PC-3 (cell line): ENCODE measurements around the gene KIF18B. TPM values are rescaled to one million over a fixed set of nuclear protein-coding genes. Genes with fewer than 3 reads are reported as not detected.
A peak's percentile ranks its signal among the peaks of the same experiment; 100 is the strongest.

Experiments
- ATAC-seq: fragments of 200-7000 bp; cut with Tn5 transposase; 2 replicates; pipeline ENCODE4 v1.9.1; 2020; ENCODE audit warnings: mild to moderate bottlenecking, moderate library complexity
- BruUV-seq: library from RNA; stranded (reverse); fragments of 400-500 nt; replicated peaks from 2 replicates; lab custom pipeline; 2021; lab: Mats Ljungman, UMichigan
- CTCF ChIA-PET: fragments of 300-600 bp; sonication (Branson Sonifier 250); formaldehyde crosslinking; loops from one replicate; lab custom pipeline; 2022; ENCODE audit warnings: antibody characterized with exemption; lab: Charles Lee
- POLR2A ChIA-PET: fragments of 300-600 bp; sonication (Branson Sonifier 250); formaldehyde crosslinking; loops from one replicate; lab custom pipeline; 2022; ENCODE audit warnings: antibody characterized with exemption; ENCODE audit not compliant: unreplicated experiment; lab: Charles Lee
- DNase-seq: peaks from one replicate; pipeline ENCODE4 v3.0.0-alpha.2; 2015
- H2AFZ ChIP-seq: fragments of 300-600 bp; sonication (generic); 2 replicates; pipeline ENCODE4 v1.6.0; 2016; ENCODE audit warnings: antibody characterized with exemption, low read length
- H3F3A ChIP-seq: fragments of 300-600 bp; sonication (generic); one replicate; pipeline ENCODE4 v1.6.0; 2017; ENCODE audit warnings: antibody characterized with exemption, low read length, control low read depth, mild to moderate bottlenecking; ENCODE audit not compliant: unreplicated experiment
- H3K27ac ChIP-seq: fragments of 300-600 bp; sonication (generic); 2 replicates; pipeline ENCODE4 v1.5.1; 2016; ENCODE audit warnings: mild to moderate bottlenecking, low read length
- H3K27me3 ChIP-seq: fragments of 300-600 bp; sonication (generic); 2 replicates; pipeline ENCODE4 v1.6.1; 2016; ENCODE audit warnings: low read length, mixed read lengths
- H3K36me3 ChIP-seq: fragments of 300-600 bp; sonication (generic); 2 replicates; pipeline ENCODE4 v1.6.1; 2016; ENCODE audit warnings: low read depth, mixed run types, low read length, mixed read lengths
- H3K4me1 ChIP-seq: fragments of 300-600 bp; sonication (generic); 2 replicates; pipeline ENCODE4 v1.5.1; 2016; ENCODE audit warnings: low read length; ENCODE audit not compliant: insufficient read depth
- H3K4me2 ChIP-seq: fragments of 300-600 bp; sonication (generic); 2 replicates; pipeline ENCODE4 v1.6.0; 2016; ENCODE audit warnings: low read length
- H3K4me3 ChIP-seq: fragments of 300-600 bp; sonication (generic); 2 replicates; pipeline ENCODE4 v1.5.1; 2016; ENCODE audit warnings: mild to moderate bottlenecking, low read length, mixed read lengths
- H3K79me2 ChIP-seq: fragments of 300-600 bp; sonication (generic); 2 replicates; pipeline ENCODE4 v1.6.1; 2017; ENCODE audit warnings: low read length, mixed read lengths
- H3K9ac ChIP-seq: fragments of 300-600 bp; sonication (generic); 2 replicates; pipeline ENCODE4 v1.6.0; 2016; ENCODE audit warnings: mild to moderate bottlenecking, low read length
- H3K9me2 ChIP-seq: fragments of 300-600 bp; sonication (generic); replicated peaks from 2 replicates; pipeline ENCODE4 v1.6.1; 2016; ENCODE audit warnings: mixed run types, low read length, mixed read lengths
- H3K9me3 ChIP-seq: fragments of 300-600 bp; sonication (generic); 2 replicates; pipeline ENCODE4 v1.6.1; 2016; ENCODE audit warnings: low read length, mixed read lengths
- H4K20me1 ChIP-seq: fragments of 300-600 bp; sonication (generic); 2 replicates; pipeline ENCODE4 v1.6.1; 2016; ENCODE audit warnings: low read length, mixed read lengths
- EZH2 ChIP-seq: fragments of 300-600 bp; sonication (generic); IDR thresholded peaks from one replicate; pipeline ENCODE4 v1.6.1; 2017; ENCODE audit warnings: antibody characterized with exemption, mild to moderate bottlenecking, low read length; ENCODE audit not compliant: unreplicated experiment
- EZH2phosphoT487 ChIP-seq: fragments of 300-600 bp; sonication (generic); IDR thresholded peaks from 2 replicates; pipeline ENCODE4 v1.6.1; 2018; ENCODE audit warnings: mild to moderate bottlenecking, antibody characterized with exemption, low read length, borderline replicate concordance
- intact Hi-C: fragments of 100-400 bp; cut with micrococcal nuclease; formaldehyde crosslinking; loops from 2 replicates; pipeline ENCODE4 v1.9.0; 2023
- total RNA-seq: library from RNA; depleted of rRNA; stranded (reverse); fragments of >200 nt; gene quantifications from 2 replicates; pipeline ENCODE4 v1.2.3, GENCODE V29; 2014
- TF ChIP-seq, protein P1 (sequence below): fragments of 300-600 bp; sonication (generic); conservative IDR thresholded peaks from 2 replicates; pipeline ENCODE4 v1.5.1; 2017; ENCODE audit warnings: antibody characterized with exemption, low read depth, mild to moderate bottlenecking, low read length

KIF18B gene
- total RNA-seq, 1 experiment from 2014 or later, result 25.0 TPM

DNA sequence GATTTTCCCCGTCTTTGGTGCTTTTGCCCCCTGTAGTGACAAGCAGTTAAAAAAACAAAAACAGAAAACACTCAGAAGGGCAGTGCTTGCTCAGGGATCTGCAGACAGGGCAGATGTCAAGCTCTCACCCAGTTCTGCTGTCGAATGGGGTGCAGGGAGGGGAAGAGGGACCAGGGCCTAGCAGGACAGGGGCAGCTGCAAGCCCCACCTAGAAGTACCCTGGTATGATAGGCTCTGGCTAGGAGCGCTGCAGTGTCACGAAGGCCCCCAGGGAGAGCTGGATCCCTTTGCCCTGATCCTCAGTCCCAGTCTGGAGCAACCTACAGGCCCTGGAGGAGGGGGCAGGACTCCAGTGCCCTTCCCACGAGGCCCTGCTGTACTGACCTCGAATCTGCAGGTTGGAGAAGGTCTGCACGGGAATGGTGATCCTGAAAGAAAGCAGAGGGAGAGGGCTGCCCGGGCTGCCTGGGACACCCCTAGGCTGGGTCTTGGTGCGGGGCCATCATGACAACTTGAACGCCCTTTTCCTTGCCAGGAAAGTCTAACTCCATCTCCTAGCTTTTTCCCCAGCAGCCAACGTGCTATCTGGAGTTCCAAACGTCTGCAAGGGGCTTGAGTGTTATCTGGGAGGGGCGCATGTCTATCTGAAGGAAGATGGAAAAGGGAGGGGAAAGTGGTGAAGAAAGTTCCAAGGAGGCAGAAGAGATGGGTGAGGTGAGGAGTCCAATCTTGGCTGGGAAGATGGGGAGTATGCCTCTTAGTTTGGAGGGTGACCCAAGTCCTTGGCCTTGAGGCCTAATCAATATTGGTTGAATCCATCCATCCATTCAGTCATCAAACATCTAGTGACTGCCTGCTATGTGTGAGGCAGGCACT lies 37.1 kb downstream of the KIF18B start:
- ChIA-PET CTCF (interaction anchor here (0.5 to 2.5 kb wide), 5 partner anchors 10 to 324 kb away, joined by 3 to 13 read pairs (median 5); partner anchors contain the start of gene ACBD4), POLR2A (interaction anchor here (0.6 kb wide), 2 partner anchors 29 to 118 kb away, joined by 9 to 12 read pairs; no protein-coding TSS in a partner anchor)
- no peaks in the 10 kb centered on the region for H3K36me3 ChIP-seq
- peak overlapping the region; percentile 71 for H3K27ac ChIP-seq
- DNase-seq, result no peak
- no peak overlapping the region for H2AFZ ChIP-seq
- H3K9me2 ChIP-seq, result no peaks in the 10 kb centered on the region
- no peak for TF ChIP-seq EZH2phosphoT487
- TF ChIP-seq, protein P1, sequence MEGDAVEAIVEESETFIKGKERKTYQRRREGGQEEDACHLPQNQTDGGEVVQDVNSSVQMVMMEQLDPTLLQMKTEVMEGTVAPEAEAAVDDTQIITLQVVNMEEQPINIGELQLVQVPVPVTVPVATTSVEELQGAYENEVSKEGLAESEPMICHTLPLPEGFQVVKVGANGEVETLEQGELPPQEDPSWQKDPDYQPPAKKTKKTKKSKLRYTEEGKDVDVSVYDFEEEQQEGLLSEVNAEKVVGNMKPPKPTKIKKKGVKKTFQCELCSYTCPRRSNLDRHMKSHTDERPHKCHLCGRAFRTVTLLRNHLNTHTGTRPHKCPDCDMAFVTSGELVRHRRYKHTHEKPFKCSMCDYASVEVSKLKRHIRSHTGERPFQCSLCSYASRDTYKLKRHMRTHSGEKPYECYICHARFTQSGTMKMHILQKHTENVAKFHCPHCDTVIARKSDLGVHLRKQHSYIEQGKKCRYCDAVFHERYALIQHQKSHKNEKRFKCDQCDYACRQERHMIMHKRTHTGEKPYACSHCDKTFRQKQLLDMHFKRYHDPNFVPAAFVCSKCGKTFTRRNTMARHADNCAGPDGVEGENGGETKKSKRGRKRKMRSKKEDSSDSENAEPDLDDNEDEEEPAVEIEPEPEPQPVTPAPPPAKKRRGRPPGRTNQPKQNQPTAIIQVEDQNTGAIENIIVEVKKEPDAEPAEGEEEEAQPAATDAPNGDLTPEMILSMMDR, result no peak
- TF ChIP-seq EZH2, result no peak
- H3K9me3 ChIP-seq, result no peaks in the 10 kb centered on the region
- H3K27me3 ChIP-seq, result no peaks in the 10 kb centered on the region
- no peaks in the 10 kb centered on the region for H3K79me2 ChIP-seq
- no peaks in the 10 kb centered on the region for H3F3A ChIP-seq
- H3K4me3 ChIP-seq, result no peak overlapping the region; the same call in 1 of the 2 replicates
- no TSS peak for BruUV-seq
- intact Hi-C loops, result no loop called here
- 0 out of 2 replicates have a peak overlapping the region, but pooled peaks have one; percentile 2 for H3K9ac ChIP-seq
- no peak for ATAC-seq
- peak overlapping the region; percentile 61 for H3K4me2 ChIP-seq
- peaks cover 32% of the 10 kb centered on the region for H3K4me1 ChIP-seq
- H4K20me1 ChIP-seq, result no peaks in the 10 kb centered on the region

GRCh38 chr17:44909681-44910144 lies 37.9 kb downstream of the KIF18B start:
- Histone ChIP-seq H4K20me1 (no peaks in the 10 kb centered on the region), H3K9me2 (no peaks in the 10 kb centered on the region), H3F3A (no peaks in the 10 kb centered on the region), H3K79me2 (no peaks in the 10 kb centered on the region), H3K36me3 (no peaks in the 10 kb centered on the region), H3K4me1 (peaks cover 38% of the 10 kb centered on the region), H3K27ac (peak overlapping the region; percentile 71), H3K4me3 (no peak overlapping the region; the same call in 1 of the 2 replicates), H3K27me3 (no peaks in the 10 kb centered on the region), H3K9ac (0 out of 2 replicates have a peak overlapping the region, but pooled peaks have one; percentile 2), H2AFZ (peak overlapping the region; percentile 41; the same call in 1 of the 2 replicates), H3K4me2 (peak overlapping the region; percentile 61), H3K9me3 (no peaks in the 10 kb centered on the region)
- DNase-seq (peak; percentile 88), ATAC-seq (peak; percentile 68)
- intact Hi-C loops, result no loop called here
- TF ChIP-seq EZH2 (no peak), EZH2phosphoT487 (no peak)
- TF ChIP-seq, protein P1, result no peak
- ChIA-PET CTCF (interaction anchor here (0.6 to 2.5 kb wide), 6 partner anchors 11 to 226 kb away, joined by 3 to 13 read pairs (median 5); partner anchors contain the start of genes ACBD4 and NMT1), POLR2A (interaction anchor here (0.6 kb wide), 2 partner anchors 30 to 117 kb away, joined by 9 to 12 read pairs; no protein-coding TSS in a partner anchor)
- BruUV-seq, result no TSS peak
